ENCODE measurements around the gene MGA.

DNA sequence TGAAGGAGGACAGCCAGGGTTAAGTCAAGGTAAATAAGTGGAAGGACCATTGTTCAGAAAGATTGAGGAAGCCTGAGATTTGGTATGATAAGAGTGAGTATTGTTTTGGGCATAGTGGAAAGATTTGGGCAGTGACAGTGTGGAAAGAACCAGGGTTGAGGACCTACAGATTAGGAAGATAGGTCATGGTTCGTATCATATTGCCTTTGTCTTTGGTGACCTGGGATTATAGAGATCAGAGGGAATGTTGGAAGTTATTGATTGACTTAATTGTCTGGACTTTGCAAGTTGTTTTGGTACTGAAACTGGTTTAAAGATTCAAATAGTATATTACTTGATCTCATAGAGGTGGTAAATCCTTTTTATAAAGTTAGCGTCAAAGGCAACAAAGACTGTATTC lies 23.1 kb upstream of the MGA start:
- no peak for TF ChIP-seq CTCF (IDR thresholded peaks at IDR 0.05; ENCODE audit: insufficient read depth, low read depth, low read length)
- TF ChIP-seq EZH2 (IDR thresholded peaks at IDR 0.05; ENCODE audit: insufficient read depth, low read length) = no peak

Measured in astrocyte (in vitro differentiated cells and primary cell).